ENCODE measurements around the gene COL23A1.

COL23A1 gene

DNA sequence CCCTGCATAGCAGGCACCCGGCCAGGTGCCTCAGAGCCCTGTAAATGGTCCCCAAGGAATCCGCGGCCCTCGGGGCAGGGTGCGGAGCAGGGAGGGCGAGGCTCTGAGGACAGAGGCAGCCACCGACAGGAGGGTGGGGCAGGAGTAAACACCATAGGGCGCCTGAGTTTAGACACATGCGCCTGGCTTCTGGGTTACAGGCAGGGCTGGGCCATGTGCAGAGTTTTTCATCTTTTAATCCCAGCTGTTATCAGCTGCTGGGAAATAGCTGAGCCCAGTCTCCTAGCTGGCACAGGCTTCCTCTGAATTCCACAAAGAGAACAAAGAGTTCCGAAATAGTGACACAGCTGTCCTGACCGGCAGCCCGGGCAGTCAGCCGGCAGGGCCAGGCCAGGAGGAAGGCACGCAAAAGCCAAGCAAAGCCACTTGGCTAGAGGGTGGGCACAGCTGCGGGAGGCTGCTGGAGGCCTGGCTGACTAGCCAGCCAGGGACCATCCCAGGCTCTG, 258.6 kb downstream of the COL23A1 start:
- DNase-seq: no peak
- TF ChIP-seq, protein P1, sequence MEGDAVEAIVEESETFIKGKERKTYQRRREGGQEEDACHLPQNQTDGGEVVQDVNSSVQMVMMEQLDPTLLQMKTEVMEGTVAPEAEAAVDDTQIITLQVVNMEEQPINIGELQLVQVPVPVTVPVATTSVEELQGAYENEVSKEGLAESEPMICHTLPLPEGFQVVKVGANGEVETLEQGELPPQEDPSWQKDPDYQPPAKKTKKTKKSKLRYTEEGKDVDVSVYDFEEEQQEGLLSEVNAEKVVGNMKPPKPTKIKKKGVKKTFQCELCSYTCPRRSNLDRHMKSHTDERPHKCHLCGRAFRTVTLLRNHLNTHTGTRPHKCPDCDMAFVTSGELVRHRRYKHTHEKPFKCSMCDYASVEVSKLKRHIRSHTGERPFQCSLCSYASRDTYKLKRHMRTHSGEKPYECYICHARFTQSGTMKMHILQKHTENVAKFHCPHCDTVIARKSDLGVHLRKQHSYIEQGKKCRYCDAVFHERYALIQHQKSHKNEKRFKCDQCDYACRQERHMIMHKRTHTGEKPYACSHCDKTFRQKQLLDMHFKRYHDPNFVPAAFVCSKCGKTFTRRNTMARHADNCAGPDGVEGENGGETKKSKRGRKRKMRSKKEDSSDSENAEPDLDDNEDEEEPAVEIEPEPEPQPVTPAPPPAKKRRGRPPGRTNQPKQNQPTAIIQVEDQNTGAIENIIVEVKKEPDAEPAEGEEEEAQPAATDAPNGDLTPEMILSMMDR (IDR thresholded peaks at IDR 0.05): no peak

DNA sequence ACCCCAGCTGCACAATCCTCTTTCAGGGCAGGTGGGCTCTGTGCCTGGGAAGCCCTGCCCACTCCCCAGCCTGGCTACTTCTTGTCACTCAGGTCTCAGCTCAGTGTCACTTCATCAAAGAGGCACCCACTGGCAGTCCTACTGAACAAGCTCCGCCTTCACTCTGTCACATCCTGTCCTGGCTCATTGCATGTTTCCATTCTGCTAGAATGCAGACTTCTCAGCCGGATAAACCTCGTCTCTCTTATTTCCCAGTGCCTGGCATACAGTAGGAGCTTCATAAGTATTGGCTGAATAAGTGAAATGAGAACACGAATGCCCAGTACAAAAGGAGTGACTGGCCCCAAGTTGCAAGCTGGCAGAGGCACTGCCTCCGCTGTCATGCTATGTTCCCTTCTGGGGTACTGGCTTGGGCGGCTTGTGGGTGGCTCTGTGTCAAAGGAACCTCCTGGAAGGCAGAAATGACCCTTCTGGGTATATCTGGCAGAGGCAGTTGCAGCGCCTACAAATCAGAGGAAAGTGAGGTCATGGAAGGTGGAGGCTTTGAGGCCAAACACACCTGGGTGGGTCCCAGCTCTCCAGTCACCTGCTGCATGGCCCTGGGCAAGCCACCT, 259.3 kb downstream of the COL23A1 start:
- Mint-ChIP-seq H3K4me3 (no peak overlapping the region), H3K9me3 (no peaks in the 10 kb centered on the region), H3K4me1 (peaks cover 77% of the 10 kb centered on the region), H3K27ac (peak overlapping the region; percentile 84), H3K36me3 (ENCODE audit: low read depth) (no peaks in the 10 kb centered on the region), H3K27me3 (ENCODE audit: low read depth, poor library complexity) (peaks cover 21% of the 10 kb centered on the region)
- DNase-seq: no peak
- TF ChIP-seq, protein P1 (IDR thresholded peaks at IDR 0.05): no peak

More for the DNA sequence above, 258.6 kb downstream of the COL23A1 start:
- Mint-ChIP-seq H3K4me3 (no peak overlapping the region), H3K27me3 (ENCODE audit: low read depth, poor library complexity) (peaks cover 20% of the 10 kb centered on the region), H3K4me1 (peaks cover 75% of the 10 kb centered on the region), H3K27ac (no peak overlapping the region), H3K9me3 (no peaks in the 10 kb centered on the region), H3K36me3 (ENCODE audit: low read depth) (no peaks in the 10 kb centered on the region)

DNA sequence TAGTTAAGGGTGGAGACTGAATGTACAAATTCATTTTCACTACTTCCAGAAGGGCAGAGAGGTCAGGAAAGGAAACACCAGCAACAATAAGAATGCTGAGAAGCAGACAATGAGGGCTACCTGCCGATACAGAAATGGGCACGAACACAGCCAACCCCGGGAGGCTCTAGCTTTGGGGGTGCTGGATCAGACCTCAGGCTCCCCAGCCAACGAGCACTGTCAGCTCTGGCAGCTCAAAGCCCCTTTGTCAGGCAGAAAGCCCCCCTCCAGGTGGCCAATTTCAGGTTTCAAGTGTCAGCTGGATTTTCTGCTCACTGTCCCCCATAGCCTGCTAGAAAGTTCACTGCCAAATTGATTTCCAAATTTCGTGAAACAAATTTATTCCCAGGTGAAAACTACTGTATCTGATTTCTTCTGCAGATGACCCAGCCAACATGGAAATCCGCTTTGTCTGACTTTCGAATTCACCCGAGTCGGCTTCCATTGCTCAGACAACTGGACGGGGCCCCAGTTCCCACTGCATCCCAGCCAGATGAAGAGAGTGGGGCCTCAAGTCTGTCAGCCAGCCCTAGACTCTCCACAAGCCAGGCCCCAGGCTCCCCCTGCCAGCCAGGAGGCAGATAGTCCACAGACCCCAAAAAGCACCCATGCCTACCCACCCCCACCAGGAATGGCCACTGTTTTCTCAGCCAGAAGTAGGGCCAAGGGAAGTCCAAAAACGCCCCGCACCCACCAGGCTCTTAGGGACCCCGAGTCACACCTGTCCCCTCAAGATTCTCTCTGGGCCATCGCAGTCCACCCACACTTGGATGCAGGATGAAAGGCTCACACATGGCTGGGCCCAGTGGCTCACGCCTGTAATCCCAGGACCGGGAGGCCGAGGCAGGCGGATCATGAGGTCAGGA, 261.1 kb downstream of the COL23A1 start:
- Mint-ChIP-seq H3K27me3 (ENCODE audit: low read depth, poor library complexity) (peaks cover 23% of the 10 kb centered on the region), H3K4me3 (no peak overlapping the region), H3K9me3 (no peaks in the 10 kb centered on the region), H3K4me1 (peaks cover 82% of the 10 kb centered on the region), H3K27ac (peak overlapping the region; percentile 29), H3K36me3 (ENCODE audit: low read depth) (no peaks in the 10 kb centered on the region)
- no peak for DNase-seq
- TF ChIP-seq, protein P1 (IDR thresholded peaks at IDR 0.05): no peak

DNA sequence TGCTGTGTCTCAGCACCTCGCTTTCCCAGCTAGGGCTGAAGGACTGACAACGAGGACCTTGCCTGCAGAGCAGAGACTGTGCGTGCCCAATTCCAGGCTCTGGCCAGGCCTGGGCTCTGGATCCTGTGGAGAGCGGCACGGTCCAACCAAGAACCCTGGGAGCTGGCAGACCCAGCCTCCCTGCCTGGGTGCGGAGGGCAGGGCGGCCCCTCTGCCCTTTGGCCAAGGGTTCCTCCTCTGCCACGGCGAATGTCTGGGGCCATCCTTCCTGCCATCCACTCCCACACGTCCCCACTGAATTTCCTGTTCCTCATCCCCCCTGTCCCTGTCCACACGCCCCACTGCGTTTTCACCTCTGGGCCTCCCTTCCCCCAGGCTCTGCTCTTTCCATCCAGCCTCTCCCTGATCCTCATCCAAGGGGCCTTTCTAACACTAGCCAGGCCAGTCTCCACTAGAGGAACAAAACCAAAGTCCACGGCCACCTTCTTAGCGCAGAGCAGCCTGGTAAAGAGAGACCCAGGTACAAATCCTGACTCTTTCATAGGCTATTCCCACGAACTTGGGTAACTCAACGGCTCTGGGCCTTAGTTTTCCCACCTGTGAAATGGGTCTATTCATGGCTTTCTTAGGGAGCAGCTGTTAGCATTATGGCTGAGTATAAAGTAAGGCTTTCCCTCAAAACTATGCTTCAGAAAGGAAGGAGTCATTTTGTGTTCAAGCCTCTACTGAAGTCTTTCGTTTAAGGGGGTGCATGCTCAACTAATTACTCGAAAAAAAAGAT, 262.1 kb downstream of the COL23A1 start:
- H3K27ac Mint-ChIP-seq: no peak overlapping the region
- no peak for DNase-seq
- TF ChIP-seq, protein P1 (IDR thresholded peaks at IDR 0.05): no peak
- H3K27me3 Mint-ChIP-seq (ENCODE audit: low read depth, poor library complexity): peaks cover 18% of the 10 kb centered on the region
- no peaks in the 10 kb centered on the region for H3K9me3 Mint-ChIP-seq
- no peaks in the 10 kb centered on the region for H3K36me3 Mint-ChIP-seq (ENCODE audit: low read depth)
- H3K4me1 Mint-ChIP-seq: peaks cover 88% of the 10 kb centered on the region
- no peak overlapping the region for H3K4me3 Mint-ChIP-seq

DNA sequence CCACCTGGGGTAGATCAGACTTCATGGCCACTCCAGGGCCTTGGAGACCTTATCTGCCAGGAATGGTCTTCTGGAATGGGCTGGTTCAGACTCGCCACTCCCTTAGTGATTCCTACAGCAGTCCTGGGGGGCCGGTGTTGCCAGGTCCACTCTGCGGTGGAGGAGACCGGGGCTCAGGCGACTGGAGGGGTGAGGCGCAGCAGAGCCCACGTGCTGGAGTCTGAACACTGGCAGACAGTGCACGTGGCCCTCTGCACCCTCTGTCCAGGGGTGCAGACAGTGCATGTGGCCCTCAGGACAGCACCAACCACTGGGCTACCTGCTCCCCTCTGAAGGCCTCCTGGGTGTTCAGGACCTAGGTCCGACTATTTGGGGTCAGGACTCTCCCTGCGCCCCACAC, 262.7 kb downstream of the COL23A1 start:
- Mint-ChIP-seq H3K36me3 (ENCODE audit: low read depth) (no peaks in the 10 kb centered on the region), H3K27me3 (ENCODE audit: low read depth, poor library complexity) (peaks cover 18% of the 10 kb centered on the region), H3K4me1 (peaks cover 85% of the 10 kb centered on the region), H3K27ac (no peak overlapping the region), H3K9me3 (no peaks in the 10 kb centered on the region), H3K4me3 (no peak overlapping the region)
- TF ChIP-seq, protein P1 (IDR thresholded peaks at IDR 0.05): no peak
- no peak for DNase-seq

All from nephron progenitor cell (in vitro differentiated cells).